Endothelial cell of umbilical vein (primary cell): ENCODE results near the gene FAM120B. TPM values are rescaled to one million over a fixed set of nuclear protein-coding genes. Genes with fewer than 3 reads are reported as not detected.

Experiments used
- BruUV-seq: library from RNA; stranded (reverse); fragments of 400-500 nt; replicated peaks from 2 replicates; lab custom pipeline; 2021; lab: Mats Ljungman, UMichigan
- CTCF ChIA-PET: fragments of 300-600, 350-600 bp; sonication (Branson Sonifier 250); formaldehyde crosslinking; loops from one replicate; lab custom pipeline; 2021; ENCODE audit warnings: antibody characterized with exemption, inconsistent platforms; lab: Charles Lee
- POLR2A ChIA-PET: fragments of 300-600, 350-600 bp; sonication (Branson Sonifier 250); formaldehyde crosslinking; loops from one replicate; lab custom pipeline; 2021; ENCODE audit warnings: antibody characterized with exemption, inconsistent platforms; lab: Charles Lee
- DNase-seq: peaks from one replicate; pipeline ENCODE4 v3.0.0-alpha.2; 2011; ENCODE audit warnings: low read depth, low spot score
- FAIRE-seq: peaks from 2 replicates; lab custom pipeline; 2011; peaks lifted over from hg19 to GRCh38; lab: Jason Lieb, UNC
- H2AFZ ChIP-seq: 2 replicates; pipeline ENCODE4 v1.6.0; 2012; ENCODE audit warnings: low read depth, low read length, control low read depth, inconsistent platforms
- H3K27ac ChIP-seq: 2 replicates; pipeline ENCODE4 v1.5.1; 2011; ENCODE audit warnings: low read depth, mild to moderate bottlenecking, control low read depth, low read length, moderate library complexity; ENCODE audit not compliant: insufficient read depth
- H3K27me3 ChIP-seq, 2 experiments: 2 replicates each; pipeline versions ENCODE4 v1.6.0 to v1.6.1; 2011; ENCODE audit warnings: low read length in 2 of 2, mixed read lengths in 1 of 2; ENCODE audit not compliant: control insufficient read depth in 2 of 2, insufficient read depth in 2 of 2
- H3K36me3 ChIP-seq, 2 experiments: 2 replicates in 1 of 2; 3 replicates in 1 of 2; pipeline ENCODE4 v1.5.1; 2011; ENCODE audit warnings: low read length in 2 of 2, mild to moderate bottlenecking in 1 of 2, moderate library complexity in 1 of 2; ENCODE audit not compliant: control insufficient read depth in 2 of 2, insufficient read depth in 2 of 2; ENCODE audit errors: extremely low read depth in 1 of 2
- H3K4me1 ChIP-seq: 3 replicates; pipeline ENCODE4 v1.5.1; 2011; ENCODE audit warnings: mild to moderate bottlenecking, low read length; ENCODE audit not compliant: control insufficient read depth, insufficient read depth; ENCODE audit errors: extremely low read depth
- H3K4me2 ChIP-seq: 2 replicates; pipeline ENCODE4 v1.6.1; 2011; ENCODE audit warnings: low read length, control low read depth, mixed read lengths; ENCODE audit not compliant: insufficient read depth
- H3K4me3 ChIP-seq, 3 experiments: fragments of 200-600 bp in 1 of 3; sonication (generic), shearing (Covaris generic) in 1 of 3; replicated peaks in 1 of 3; 2 replicates each; pipeline ENCODE4 v1.5.1; 2011 to 2016; ENCODE audit warnings: control low read depth in 3 of 3, low read length in 3 of 3, mild to moderate bottlenecking in 2 of 3, inconsistent platforms in 1 of 3, low read depth in 1 of 3, moderate library complexity in 1 of 3; ENCODE audit not compliant: insufficient read depth in 1 of 3
- H3K79me2 ChIP-seq: 2 replicates; pipeline ENCODE4 v1.6.0; 2012; ENCODE audit warnings: low read length, inconsistent platforms; ENCODE audit not compliant: control insufficient read depth, insufficient read depth
- H3K9ac ChIP-seq: replicated peaks from 2 replicates; pipeline ENCODE3; 2011; ENCODE audit warnings: low read length, control low read depth; ENCODE audit not compliant: insufficient read depth; ENCODE audit errors: extremely low read depth
- H3K9me1 ChIP-seq: replicated peaks from 3 replicates; pipeline ENCODE4 v1.6.0; 2011; ENCODE audit warnings: mild to moderate bottlenecking, low read length; ENCODE audit not compliant: control insufficient read depth, insufficient read depth; ENCODE audit errors: extremely low read depth
- H3K9me3 ChIP-seq: replicated peaks from 2 replicates; pipeline ENCODE4 v1.5.1; 2012; ENCODE audit warnings: low read length, inconsistent platforms; ENCODE audit not compliant: control insufficient read depth, insufficient read depth
- H4K20me1 ChIP-seq: replicated peaks from 2 replicates; pipeline ENCODE3; 2011; ENCODE audit warnings: mild to moderate bottlenecking, low read length; ENCODE audit not compliant: control insufficient read depth, insufficient read depth; ENCODE audit errors: extremely low read depth
- EZH2 ChIP-seq: IDR thresholded peaks from 2 replicates; pipeline ENCODE4 v1.6.1; 2012; ENCODE audit warnings: borderline replicate concordance, low read depth, mild to moderate bottlenecking, moderate library complexity, low read length, inconsistent platforms; ENCODE audit not compliant: severe bottlenecking
- FOS ChIP-seq: IDR thresholded peaks from 2 replicates; pipeline ENCODE4 v1.6.1; 2011; ENCODE audit warnings: mild to moderate bottlenecking, low read length, moderate library complexity, borderline replicate concordance; ENCODE audit not compliant: insufficient read depth
- GATA2 ChIP-seq: IDR thresholded peaks from 2 replicates; pipeline ENCODE4 v1.7.0; 2011; ENCODE audit warnings: low read depth, mild to moderate bottlenecking, moderate library complexity, mixed read lengths, low read length; ENCODE audit not compliant: insufficient read length, insufficient read depth
- JUN ChIP-seq: IDR thresholded peaks from 2 replicates; pipeline ENCODE4 v1.6.1; 2011; ENCODE audit warnings: borderline replicate concordance, low read depth; ENCODE audit not compliant: insufficient read length, insufficient read depth
- MYC ChIP-seq: IDR thresholded peaks from one replicate; pipeline ENCODE4 v1.6.1; 2011; ENCODE audit warnings: mild to moderate bottlenecking, low read depth, low read length
- POLR2A ChIP-seq: IDR thresholded peaks from 2 replicates; pipeline ENCODE4 v1.6.1; 2012; ENCODE audit warnings: low read depth, mild to moderate bottlenecking, control low read depth, low read length
- POLR2AphosphoS5 ChIP-seq: IDR thresholded peaks from 2 replicates; pipeline ENCODE4 v1.6.1; 2012; ENCODE audit warnings: low read depth, mild to moderate bottlenecking, control low read depth, low read length, moderate library complexity; ENCODE audit not compliant: insufficient read depth
- dilution Hi-C: fragments of 300-500 bp; cut with MboI; formaldehyde crosslinking; loops from one replicate; pipeline ENCODE4 v1.15.0; 2019; ENCODE audit warnings: low sequenced_read_pairs; ENCODE audit not compliant: extremely low pct_ligation_motif_present
- intact Hi-C: fragments of 100-400 bp; cut with micrococcal nuclease; formaldehyde crosslinking; loops from one replicate; pipeline ENCODE4 v1.10.0; 2022
- polyA plus RNA-seq, 4 experiments: library from polyadenylated mRNA; depleted of rRNA in 3 of 4; stranded (reverse) in 3 of 4; unstranded in 1 of 4; fragments of >200 nt; gene quantifications; 2 replicates each; pipeline versions ENCODE4 v1.2.1 to v1.2.3, GENCODE V29; 2011 to 2012; ENCODE audit warnings: missing spikeins in 1 of 4
- total RNA-seq: library from RNA; stranded (reverse); gene quantifications from 2 replicates; pipeline ENCODE4 v1.2.3, GENCODE V29; 2021
- TF ChIP-seq, protein P1 (sequence below), 2 donors: IDR thresholded peaks; 1 replicate in 1 of 2; 2 replicates in 1 of 2; pipeline ENCODE4 v1.5.1; 2011; ENCODE audit warnings: low read length in 2 of 2, mild to moderate bottlenecking in 2 of 2, moderate library complexity in 2 of 2, control low read depth in 1 of 2, inconsistent platforms in 1 of 2, low read depth in 1 of 2; ENCODE audit not compliant: insufficient read depth in 1 of 2; ENCODE audit errors: extremely low read depth in 1 of 2
- TF ChIP-seq, protein P2 (sequence below): IDR thresholded peaks from 2 replicates; pipeline ENCODE4 v1.6.1; 2011; ENCODE audit not compliant: insufficient read depth, insufficient read length

FAM120B gene
- total and polyA plus RNA-seq, 2 donors (not counting 3 experiments of a cell fraction or from before 2014, with no cell fraction given), result 10.8 to 28.2 TPM

DNA sequence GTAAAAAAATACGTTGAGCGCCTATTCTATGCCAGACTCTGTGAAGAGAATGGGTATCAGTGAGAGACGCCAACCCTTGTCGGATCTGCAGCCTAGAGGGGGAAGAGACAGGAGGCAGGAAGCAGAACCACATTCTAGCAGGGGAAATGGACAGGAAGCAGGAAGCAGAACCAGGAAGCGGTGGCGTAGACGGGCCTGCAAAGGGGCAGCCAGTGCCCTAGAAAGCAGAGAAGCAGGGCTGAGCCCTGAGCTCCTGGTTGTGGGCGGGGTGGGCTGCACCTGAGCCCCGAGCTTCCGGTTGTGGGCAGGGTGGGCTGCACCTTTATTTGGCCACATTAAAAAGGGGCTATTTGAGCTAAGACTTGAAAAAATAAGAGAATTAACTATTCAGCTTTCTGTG, 71.9 kb downstream of the FAM120B start:
- ChIA-PET POLR2A (no interaction called here), CTCF (interaction anchor here (0.9 to 1.7 kb wide), 4 partner anchors 9 to 547 kb away, joined by 3 to 6 read pairs (median 4); no protein-coding TSS in a partner anchor)
- Histone ChIP-seq H3K79me2 (no peaks in the 10 kb centered on the region), H3K4me1 (peaks cover 9% of the 10 kb centered on the region), H3K4me3 (no peak overlapping the region), H3K27me3 (no peaks in the 10 kb centered on the region), H3K4me2 (peak overlapping the region; percentile 22), H3K27ac (no peak overlapping the region), H4K20me1 (no peaks in the 10 kb centered on the region), H3K9ac (no peak overlapping the region), H3K36me3 (no peaks in the 10 kb centered on the region), H2AFZ (no peak overlapping the region), H3K9me3 (no peaks in the 10 kb centered on the region), H3K9me1 (no peaks in the 10 kb centered on the region)
- intact Hi-C loops, result no loop called here
- dilution Hi-C loops, result no loop called here
- no TSS peak for BruUV-seq
- TF ChIP-seq JUN (no peak), FOS (no peak), POLR2A (no peak), MYC (no peak), GATA2 (no peak), POLR2AphosphoS5 (no peak), EZH2 (no peak)
- TF ChIP-seq, protein P1, sequence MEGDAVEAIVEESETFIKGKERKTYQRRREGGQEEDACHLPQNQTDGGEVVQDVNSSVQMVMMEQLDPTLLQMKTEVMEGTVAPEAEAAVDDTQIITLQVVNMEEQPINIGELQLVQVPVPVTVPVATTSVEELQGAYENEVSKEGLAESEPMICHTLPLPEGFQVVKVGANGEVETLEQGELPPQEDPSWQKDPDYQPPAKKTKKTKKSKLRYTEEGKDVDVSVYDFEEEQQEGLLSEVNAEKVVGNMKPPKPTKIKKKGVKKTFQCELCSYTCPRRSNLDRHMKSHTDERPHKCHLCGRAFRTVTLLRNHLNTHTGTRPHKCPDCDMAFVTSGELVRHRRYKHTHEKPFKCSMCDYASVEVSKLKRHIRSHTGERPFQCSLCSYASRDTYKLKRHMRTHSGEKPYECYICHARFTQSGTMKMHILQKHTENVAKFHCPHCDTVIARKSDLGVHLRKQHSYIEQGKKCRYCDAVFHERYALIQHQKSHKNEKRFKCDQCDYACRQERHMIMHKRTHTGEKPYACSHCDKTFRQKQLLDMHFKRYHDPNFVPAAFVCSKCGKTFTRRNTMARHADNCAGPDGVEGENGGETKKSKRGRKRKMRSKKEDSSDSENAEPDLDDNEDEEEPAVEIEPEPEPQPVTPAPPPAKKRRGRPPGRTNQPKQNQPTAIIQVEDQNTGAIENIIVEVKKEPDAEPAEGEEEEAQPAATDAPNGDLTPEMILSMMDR (IDR thresholded peaks at IDR 0.05; ENCODE audit: extremely low read depth in 1 of 2, insufficient read depth in 1 of 2, low read depth in 1 of 2, low read length in 2 of 2), result no peak
- TF ChIP-seq, protein P2, sequence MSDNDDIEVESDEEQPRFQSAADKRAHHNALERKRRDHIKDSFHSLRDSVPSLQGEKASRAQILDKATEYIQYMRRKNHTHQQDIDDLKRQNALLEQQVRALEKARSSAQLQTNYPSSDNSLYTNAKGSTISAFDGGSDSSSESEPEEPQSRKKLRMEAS, result no peak
- DNase-seq, result no peak
- FAIRE-seq, result no peak
